ENCODE data around the gene GPS1. TPM values are rescaled to one million over a fixed set of nuclear protein-coding genes. Genes with fewer than 3 reads are reported as not detected.

Gene GPS1
- total RNA-seq, 3 donors from 2014 or later (not counting 1 experiment from before 2014, with no cell fraction given) = 78.9 to 87.6 (median 85.3) TPM

DNA sequence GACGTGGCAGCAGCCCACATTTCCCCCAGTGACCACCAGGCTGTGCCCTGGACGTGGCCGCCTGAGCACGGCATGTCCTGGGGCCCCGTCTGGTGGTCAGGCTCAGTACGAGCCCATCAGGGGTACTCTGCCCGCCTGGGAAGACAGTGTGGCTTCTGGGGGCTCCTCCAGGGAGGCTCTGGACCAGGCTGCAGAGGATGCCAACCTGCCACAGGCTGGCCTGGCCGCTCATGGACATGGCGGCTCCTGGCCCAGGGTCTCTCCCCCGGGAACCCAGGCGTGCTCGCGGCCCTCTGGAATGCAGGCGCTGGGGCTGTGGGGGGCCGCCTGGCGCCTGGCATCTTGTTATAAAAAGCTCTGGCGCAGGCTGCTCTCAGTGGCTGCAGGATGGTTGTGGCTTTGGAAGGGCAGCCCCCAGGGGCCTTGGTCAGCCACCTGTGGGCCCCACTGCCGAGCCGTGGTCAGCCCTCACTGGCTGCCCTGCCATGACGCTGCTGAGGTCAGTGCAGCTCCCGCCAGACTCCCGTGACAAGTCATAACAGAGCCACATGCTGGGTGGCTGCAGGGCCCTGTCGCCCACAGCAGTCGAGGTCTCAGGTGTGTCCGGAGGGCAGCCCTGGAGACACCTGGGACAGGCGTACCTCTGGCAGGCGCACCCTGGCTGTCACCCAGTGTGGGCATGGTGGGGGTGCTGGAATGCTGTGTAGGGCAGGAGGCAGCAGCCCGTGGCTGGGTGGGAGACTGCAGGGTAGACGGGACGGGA, 44.0 kb upstream of the GPS1 start:
- H3K9me3 ChIP-seq (ENCODE audit: control insufficient read depth, insufficient read depth, low read length) = no peaks in the 10 kb centered on the region
- H3K4me1 ChIP-seq (ENCODE audit: control insufficient read depth, insufficient read depth, low read length) = no peaks in the 10 kb centered on the region
- DNase-seq (no peak), ATAC-seq (no peak)
- 84% methylated on average over 30 of the region's 30 CpGs for WGBS (ENCODE audit: insufficient coverage)
- no peak overlapping the region for H3K4me3 Mint-ChIP-seq
- H3K36me3 Mint-ChIP-seq = no peaks in the 10 kb centered on the region
- no peak overlapping the region for H3K27ac ChIP-seq (ENCODE audit: low read length)
- intact Hi-C loops (cut with micrococcal nuclease) = no loop called here
- TF ChIP-seq, protein P1, sequence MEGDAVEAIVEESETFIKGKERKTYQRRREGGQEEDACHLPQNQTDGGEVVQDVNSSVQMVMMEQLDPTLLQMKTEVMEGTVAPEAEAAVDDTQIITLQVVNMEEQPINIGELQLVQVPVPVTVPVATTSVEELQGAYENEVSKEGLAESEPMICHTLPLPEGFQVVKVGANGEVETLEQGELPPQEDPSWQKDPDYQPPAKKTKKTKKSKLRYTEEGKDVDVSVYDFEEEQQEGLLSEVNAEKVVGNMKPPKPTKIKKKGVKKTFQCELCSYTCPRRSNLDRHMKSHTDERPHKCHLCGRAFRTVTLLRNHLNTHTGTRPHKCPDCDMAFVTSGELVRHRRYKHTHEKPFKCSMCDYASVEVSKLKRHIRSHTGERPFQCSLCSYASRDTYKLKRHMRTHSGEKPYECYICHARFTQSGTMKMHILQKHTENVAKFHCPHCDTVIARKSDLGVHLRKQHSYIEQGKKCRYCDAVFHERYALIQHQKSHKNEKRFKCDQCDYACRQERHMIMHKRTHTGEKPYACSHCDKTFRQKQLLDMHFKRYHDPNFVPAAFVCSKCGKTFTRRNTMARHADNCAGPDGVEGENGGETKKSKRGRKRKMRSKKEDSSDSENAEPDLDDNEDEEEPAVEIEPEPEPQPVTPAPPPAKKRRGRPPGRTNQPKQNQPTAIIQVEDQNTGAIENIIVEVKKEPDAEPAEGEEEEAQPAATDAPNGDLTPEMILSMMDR (IDR thresholded peaks at IDR 0.05) = no peak
- H3K27ac Mint-ChIP-seq = no peak overlapping the region
- no peaks in the 10 kb centered on the region for H3K9me3 Mint-ChIP-seq
- no peaks in the 10 kb centered on the region for H3K27me3 ChIP-seq (ENCODE audit: control insufficient read depth, insufficient read depth, low read length)
- H3K4me1 Mint-ChIP-seq = no peaks in the 10 kb centered on the region
- H3K27me3 Mint-ChIP-seq (ENCODE audit: low read depth in 2 of 2) = no peaks in the 10 kb centered on the region
- H3K36me3 ChIP-seq (ENCODE audit: control insufficient read depth, insufficient read depth, low read length) = no peaks in the 10 kb centered on the region
- no peak overlapping the region for H3K4me3 ChIP-seq (ENCODE audit: low read length)

DNA sequence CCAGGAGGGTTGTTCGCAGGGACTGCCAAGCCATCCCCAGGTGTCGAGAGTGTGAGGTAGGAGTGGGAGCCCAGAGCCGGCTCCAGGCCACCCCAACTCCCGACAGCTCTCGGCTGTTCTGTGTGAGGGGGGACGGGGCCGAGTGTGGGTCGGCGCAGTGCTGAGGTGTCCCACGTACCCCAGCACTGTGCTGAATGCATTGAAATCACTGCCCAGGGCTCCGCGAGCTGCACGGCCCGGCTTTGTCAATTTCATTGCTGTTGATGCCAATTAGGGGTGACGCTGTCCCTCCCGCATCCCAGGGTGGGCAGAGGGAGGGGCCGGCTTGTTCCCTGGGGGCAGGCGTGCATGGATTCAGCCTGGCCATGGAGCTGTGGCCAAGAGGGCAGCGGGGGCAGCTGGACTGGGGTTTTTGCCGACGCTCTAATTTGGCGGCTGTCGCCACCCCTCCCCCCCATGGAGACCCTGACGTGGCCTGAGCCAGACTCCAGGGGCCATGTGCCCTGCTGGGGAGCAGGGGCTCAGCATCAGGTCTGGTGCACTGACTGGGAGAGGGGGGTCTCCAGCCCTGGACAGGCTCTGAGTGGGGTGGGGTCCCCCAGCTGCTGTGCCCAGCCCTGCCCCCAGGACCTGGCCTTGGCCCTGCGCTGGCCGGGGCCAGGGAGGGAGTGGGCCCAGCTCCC, 43.3 kb upstream of the GPS1 start:
- no peaks in the 10 kb centered on the region for H3K9me3 ChIP-seq (ENCODE audit: control insufficient read depth, insufficient read depth, low read length)
- TF ChIP-seq, protein P1 (IDR thresholded peaks at IDR 0.05) = no peak

DNA sequence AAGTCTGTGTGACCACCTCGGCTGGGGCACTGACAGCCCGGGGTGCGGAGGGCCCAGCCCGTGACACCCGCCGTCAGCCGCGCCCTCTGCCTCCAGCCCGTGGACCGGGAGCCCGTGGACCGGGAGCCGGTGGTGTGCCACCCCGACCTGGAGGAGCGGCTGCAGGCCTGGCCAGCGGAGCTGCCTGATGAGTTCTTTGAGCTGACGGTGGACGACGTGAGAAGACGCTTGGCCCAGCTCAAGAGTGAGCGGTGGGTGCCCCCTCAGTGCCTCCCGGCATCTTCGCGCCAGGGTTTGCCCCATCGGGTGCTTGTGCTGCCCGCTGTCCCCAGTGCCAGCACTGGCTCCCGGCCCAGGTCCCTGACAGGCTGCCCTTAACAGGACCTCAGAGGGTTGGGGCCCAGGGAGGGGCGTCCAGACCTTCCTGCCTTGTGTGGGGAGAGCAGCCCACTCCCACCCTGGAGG, 42.7 kb upstream of the GPS1 start:
- no peak overlapping the region for H3K4me3 ChIP-seq (ENCODE audit: low read length)
- no peaks in the 10 kb centered on the region for H3K9me3 ChIP-seq (ENCODE audit: control insufficient read depth, insufficient read depth, low read length)
- H3K4me1 ChIP-seq (ENCODE audit: control insufficient read depth, insufficient read depth, low read length) = no peaks in the 10 kb centered on the region
- no peak overlapping the region for H3K4me3 Mint-ChIP-seq
- H3K36me3 Mint-ChIP-seq = no peaks in the 10 kb centered on the region
- DNase-seq = no peak
- no peaks in the 10 kb centered on the region for H3K27me3 Mint-ChIP-seq (ENCODE audit: low read depth in 2 of 2)
- no peak overlapping the region for H3K27ac ChIP-seq (ENCODE audit: low read length)
- ATAC-seq = no peak
- intact Hi-C loops (cut with micrococcal nuclease) = no loop called here
- 91% methylated on average over 28 of the region's 28 CpGs for WGBS (ENCODE audit: insufficient coverage)
- H3K4me1 Mint-ChIP-seq = no peaks in the 10 kb centered on the region
- no peaks in the 10 kb centered on the region for H3K27me3 ChIP-seq (ENCODE audit: control insufficient read depth, insufficient read depth, low read length)
- TF ChIP-seq, protein P1 (IDR thresholded peaks at IDR 0.05) = no peak
- no peaks in the 10 kb centered on the region for H3K9me3 Mint-ChIP-seq
- no peaks in the 10 kb centered on the region for H3K36me3 ChIP-seq (ENCODE audit: control insufficient read depth, insufficient read depth, low read length)
- no peak overlapping the region for H3K27ac Mint-ChIP-seq

More for the DNA sequence above, 43.3 kb upstream of the GPS1 start:
- Histone ChIP-seq H3K27me3 (ENCODE audit: control insufficient read depth, insufficient read depth, low read length) (no peaks in the 10 kb centered on the region), H3K4me1 (ENCODE audit: control insufficient read depth, insufficient read depth, low read length) (no peaks in the 10 kb centered on the region), H3K36me3 (ENCODE audit: control insufficient read depth, insufficient read depth, low read length) (no peaks in the 10 kb centered on the region), H3K4me3 (ENCODE audit: low read length) (no peak overlapping the region), H3K27ac (ENCODE audit: low read length) (no peak overlapping the region)
- no peak for ATAC-seq
- Mint-ChIP-seq H3K27ac (no peak overlapping the region), H3K9me3 (no peaks in the 10 kb centered on the region), H3K27me3 (ENCODE audit: low read depth in 2 of 2) (no peaks in the 10 kb centered on the region), H3K36me3 (no peaks in the 10 kb centered on the region), H3K4me3 (no peak overlapping the region), H3K4me1 (no peaks in the 10 kb centered on the region)
- intact Hi-C loops (cut with micrococcal nuclease) = no loop called here
- no peak for DNase-seq
- WGBS (ENCODE audit: insufficient coverage) = 98% methylated on average over 26 of the region's 26 CpGs
